D721Med (cell line): ENCODE data around the gene TENM4.
A peak's percentile ranks its signal among the peaks of the same experiment; 100 is the strongest.

Source experiments
- DNase-seq: peaks from one replicate; pipeline ENCODE4 v3.0.0; 2011; ENCODE audit warnings: low spot score; ENCODE audit not compliant: insufficient read length
- FAIRE-seq: peaks from 2 replicates; lab custom pipeline; 2011; peaks lifted over from hg19 to GRCh38; lab: Jason Lieb, UNC
- TF ChIP-seq, protein P1 (sequence below): IDR thresholded peaks from 2 replicates; pipeline ENCODE4 v1.5.1; 2012; ENCODE audit warnings: mild to moderate bottlenecking, control low read depth; ENCODE audit not compliant: insufficient read depth; ENCODE audit errors: missing control alignments

Gene TENM4

DNA sequence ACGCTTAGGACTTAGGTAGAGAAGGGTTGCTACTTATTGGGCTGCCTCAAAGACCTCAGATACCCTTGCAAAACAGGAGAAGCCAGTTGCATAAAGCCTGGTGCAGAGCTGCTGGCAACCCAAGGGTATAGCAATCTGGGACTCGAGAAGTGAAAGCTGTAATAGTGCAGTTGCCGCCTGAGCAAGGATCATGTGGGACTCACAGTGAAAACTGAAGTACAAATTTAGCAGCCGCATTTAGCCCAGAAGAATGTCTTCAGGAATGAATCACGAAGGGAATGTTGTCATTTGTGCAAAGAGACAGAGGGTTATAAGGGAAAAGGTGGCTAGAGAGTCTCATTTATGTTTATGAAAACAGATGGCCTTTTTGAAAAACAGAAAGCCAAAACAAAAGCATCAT lies 267.2 kb downstream of the TENM4 start:
- DNase-seq (no peak), FAIRE-seq (no peak)
- TF ChIP-seq, protein P1, sequence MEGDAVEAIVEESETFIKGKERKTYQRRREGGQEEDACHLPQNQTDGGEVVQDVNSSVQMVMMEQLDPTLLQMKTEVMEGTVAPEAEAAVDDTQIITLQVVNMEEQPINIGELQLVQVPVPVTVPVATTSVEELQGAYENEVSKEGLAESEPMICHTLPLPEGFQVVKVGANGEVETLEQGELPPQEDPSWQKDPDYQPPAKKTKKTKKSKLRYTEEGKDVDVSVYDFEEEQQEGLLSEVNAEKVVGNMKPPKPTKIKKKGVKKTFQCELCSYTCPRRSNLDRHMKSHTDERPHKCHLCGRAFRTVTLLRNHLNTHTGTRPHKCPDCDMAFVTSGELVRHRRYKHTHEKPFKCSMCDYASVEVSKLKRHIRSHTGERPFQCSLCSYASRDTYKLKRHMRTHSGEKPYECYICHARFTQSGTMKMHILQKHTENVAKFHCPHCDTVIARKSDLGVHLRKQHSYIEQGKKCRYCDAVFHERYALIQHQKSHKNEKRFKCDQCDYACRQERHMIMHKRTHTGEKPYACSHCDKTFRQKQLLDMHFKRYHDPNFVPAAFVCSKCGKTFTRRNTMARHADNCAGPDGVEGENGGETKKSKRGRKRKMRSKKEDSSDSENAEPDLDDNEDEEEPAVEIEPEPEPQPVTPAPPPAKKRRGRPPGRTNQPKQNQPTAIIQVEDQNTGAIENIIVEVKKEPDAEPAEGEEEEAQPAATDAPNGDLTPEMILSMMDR: no peak

DNA sequence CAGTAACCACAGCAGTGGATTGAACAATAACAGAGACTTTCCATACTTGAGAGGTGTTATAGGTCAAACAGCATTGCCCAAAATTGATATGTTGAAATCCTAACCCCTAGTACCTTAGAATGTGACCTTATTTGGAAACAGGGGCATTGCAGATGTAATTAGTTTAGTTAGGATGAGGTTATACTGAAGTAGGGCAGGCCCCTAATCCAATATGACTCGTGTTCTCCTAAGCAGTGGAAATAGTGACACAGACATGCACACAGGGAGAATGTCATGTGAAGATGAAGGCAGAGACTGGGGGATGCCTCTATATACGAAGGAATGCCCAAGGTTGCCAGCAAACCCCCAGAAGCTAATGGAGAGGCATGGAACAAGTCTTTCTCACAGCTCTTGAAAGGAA lies 270.5 kb downstream of the TENM4 start:
- DNase-seq (no peak), FAIRE-seq (no peak)
- TF ChIP-seq, protein P1: no peak

DNA sequence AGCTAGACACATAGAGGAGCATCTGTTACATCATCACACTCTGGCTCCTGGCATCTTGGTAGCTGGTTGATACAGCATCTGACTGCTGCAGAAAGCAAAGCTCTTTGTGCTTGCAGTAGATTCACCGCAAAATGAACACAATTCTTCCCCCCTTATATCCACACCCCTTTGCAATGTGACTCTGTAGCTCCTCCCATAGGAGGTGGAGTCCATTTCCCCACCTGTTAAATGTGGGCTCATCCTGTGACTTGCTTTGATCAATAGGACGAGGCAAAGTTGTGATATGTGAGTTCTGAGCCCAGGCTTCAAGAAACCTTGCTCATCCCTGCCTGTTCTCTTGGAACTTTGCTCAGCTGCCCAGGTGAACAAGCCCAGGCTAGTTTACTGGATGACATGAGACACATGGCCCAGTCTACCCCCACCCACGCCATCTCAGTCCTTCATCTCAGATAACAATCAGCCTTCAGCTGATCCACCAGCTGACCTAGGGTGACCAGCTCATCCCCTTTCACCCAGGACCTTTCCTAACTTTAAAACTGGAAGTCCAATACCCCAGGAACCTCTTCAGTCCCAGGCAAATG lies 272.2 kb downstream of the TENM4 start:
- TF ChIP-seq, protein P1: no peak
- no peak for FAIRE-seq

DNA sequence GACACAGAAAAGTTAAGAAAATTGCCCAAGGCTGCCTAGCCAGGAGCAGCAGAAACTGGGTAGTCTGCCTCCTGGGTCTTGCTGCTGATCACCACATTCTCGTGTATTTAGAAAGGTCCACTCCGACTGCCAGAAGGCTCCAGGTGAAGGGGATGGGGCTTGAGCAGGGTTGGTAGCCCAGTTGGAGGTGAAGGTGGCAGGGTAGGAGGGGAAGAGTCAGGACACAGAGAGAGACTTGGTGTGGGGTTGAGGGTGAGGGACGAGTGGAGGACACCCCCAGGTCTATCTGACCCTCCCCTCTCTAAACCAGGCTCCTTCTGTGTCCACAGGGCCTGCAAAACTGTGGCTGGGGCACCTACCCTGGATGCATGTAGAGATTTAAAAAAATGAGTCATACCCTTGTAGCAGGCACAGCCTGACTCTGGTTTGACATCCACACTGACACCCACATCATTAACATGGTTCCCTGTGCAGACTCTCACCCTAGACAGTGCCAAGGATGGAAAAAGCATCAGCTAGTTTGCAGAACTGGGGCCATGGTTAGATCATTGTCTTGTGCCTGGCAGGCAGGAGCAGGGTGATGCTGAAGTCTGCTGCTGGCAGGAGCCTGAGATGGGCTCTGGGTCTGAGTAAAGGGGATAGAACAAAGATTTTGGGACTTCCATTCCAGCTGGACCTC lies 273.2 kb downstream of the TENM4 start:
- TF ChIP-seq, protein P1: no peak
- FAIRE-seq (no peak), DNase-seq (no peak)

More for the DNA sequence above, 272.2 kb downstream of the TENM4 start:
- DNase-seq: no peak

DNA sequence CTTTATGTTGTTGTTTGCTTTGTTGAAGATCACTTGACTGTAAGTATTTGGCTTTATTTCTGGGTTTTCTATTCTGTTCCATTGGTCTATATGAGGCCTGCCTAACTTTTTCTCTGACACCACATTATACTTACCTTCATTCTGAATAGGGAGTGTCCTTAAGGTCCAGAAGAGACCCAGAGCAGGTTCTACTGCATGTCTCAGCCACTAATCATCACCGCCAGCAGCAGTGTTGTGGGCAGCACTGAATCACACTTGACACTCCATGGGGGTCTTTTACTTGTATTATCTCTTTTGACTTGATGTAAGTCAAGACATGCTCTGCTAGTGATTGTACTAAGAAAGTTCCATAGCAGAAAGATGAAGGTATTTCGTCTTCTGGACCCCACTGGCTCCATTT lies 274.9 kb downstream of the TENM4 start:
- no peak for DNase-seq
- no peak for FAIRE-seq
- TF ChIP-seq, protein P1: no peak

DNA sequence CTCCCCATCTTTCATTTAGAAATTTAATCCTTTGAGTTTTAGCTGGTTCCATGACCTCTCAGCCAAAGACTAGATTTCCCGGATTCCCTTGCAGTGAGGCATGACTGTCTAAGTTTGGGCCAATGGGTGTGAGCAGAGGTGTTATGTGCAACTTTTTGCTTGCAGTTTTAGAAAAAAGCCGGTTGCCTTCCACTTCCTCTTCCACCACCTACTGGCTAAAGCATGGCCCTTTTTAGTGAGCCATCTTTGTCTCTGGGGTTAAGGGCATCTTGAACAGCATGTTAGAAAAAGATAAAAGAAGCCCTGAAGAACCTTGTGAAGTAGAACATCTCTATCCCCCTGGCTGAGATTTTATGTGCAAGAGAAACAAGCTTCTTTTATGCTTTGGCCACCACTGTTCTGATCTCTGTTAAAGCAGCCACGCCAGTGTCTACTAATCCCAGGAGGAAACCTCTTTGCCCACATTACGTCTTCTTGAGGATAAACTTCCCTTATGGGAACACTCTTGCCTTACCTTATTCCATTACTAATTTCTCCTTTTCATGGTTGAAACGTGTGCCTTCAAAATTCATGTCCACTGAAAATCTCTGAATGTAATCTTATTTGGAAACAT lies 279.9 kb downstream of the TENM4 start:
- no peak for DNase-seq
- TF ChIP-seq, protein P1: peak; percentile 35
- no peak for FAIRE-seq
